Measurements from ENCODE around the gene METTL24.
A peak's percentile ranks its signal among the peaks of the same experiment; 100 is the strongest.

Gene METTL24

DNA sequence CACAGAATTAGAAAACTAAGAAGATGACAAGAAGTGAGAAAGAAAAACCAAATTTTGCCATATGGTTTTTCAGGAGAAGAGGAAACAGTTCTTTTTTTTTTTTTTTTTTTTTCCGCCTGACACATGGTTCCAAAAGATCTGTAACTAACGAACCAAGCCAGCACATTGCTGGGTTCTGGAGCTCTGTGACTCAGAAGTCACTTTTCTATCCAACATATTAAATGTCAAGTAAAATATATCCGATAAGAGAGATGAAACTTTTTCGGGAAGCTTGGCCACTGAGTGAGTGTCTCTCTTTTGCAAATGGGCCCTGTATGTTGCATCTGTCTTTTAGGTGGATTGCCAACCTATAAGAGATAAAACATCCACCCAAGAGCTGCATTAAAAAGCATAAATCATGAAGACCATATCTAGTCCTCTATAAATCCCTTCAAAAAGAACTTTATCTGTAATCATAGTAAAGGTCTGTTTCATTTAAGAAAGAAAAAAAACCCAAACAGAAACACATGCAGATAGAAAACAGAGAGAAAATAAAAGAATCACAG is 4.6 kb downstream of the METTL24 start:
- no peak for TF ChIP-seq ZNF565 (CRISPR knock-in tag; conservative IDR thresholded peaks at IDR 0.05; ENCODE audit: low read depth)
- TF ChIP-seq CSDC2 (CRISPR knock-in tag; IDR thresholded peaks at IDR 0.05): no peak
- TF ChIP-seq ISL1 (CRISPR knock-in tag; IDR thresholded peaks at IDR 0.05): peak; percentile 62
- TF ChIP-seq ZNF70 (CRISPR knock-in tag; IDR thresholded peaks at IDR 0.05): no peak
- ATAC-seq: no peak; the same call in 2 of the 3 replicates

DNA sequence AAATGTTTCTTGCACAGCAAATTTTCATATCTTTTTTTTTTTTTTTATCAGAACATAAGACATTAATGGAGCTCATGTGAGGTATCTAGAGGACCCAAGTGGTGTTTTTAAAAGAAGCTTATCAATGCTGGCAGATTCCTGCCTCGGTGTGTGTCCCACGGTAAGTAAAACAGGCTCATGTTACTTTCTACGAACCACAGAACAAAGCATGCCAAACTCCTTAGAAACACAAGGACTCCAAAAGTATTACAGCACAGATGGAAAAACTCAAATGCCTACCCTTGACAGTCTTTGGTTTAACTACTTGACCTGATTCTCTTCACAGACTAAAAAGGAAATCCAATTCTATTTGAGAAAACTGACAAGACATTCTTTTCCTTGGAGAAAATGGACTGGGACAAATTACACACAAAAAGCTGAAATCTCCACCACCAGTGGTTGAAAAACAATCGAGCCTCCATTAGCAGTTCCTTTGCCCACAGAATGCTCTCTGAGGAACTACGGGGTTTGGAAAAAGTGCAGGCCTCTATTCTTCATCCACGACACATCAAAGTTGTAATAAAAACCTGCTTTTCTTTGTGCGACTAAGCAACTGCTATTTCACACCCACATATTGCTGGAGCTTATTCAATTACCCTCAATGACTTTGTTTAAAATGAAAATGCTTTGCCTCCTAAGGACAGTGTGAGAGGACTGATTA is 5.4 kb downstream of the METTL24 start:
- peak; percentile 83 for ATAC-seq
- TF ChIP-seq ARNTL (CRISPR knock-in tag; IDR thresholded peaks at IDR 0.05; ENCODE audit: borderline replicate concordance, low read depth): no peak
- TF ChIP-seq ZFP3 (CRISPR knock-in tag; IDR thresholded peaks at IDR 0.05): no peak
- no peak for TF ChIP-seq OSR1 (CRISPR knock-in tag; IDR thresholded peaks at IDR 0.05)
- TF ChIP-seq TOX (CRISPR knock-in tag; IDR thresholded peaks at IDR 0.05; ENCODE audit: borderline replicate concordance): peak; percentile 47; the same call in 1 of the 2 replicates

DNA sequence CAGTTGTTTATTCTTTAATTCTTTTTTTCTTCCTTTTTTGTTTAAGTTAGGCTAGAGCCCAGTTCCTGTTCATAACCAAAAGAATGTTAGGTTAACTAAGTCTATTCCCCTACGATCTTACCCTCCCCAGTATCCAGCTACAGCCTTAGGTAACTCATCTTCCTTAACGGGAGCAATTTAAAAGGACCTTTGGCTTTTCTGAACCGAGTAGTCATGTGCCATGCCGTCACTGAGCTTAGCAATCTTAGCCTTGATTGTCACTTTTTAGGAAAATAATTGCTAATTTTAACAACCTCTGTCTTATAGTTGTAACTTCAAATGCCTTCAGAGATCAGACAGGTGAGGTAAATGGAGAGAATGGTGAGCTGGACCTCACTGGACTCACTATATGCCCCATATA is 6.2 kb downstream of the METTL24 start:
- TF ChIP-seq BACH2 (CRISPR knock-in tag; IDR thresholded peaks at IDR 0.05; ENCODE audit: borderline replicate concordance) (no peak), TOX (CRISPR knock-in tag; IDR thresholded peaks at IDR 0.05; ENCODE audit: borderline replicate concordance) (no peak), RARB (CRISPR knock-in tag; IDR thresholded peaks at IDR 0.05) (no peak), OSR1 (CRISPR knock-in tag; IDR thresholded peaks at IDR 0.05) (no peak), TCF4 (CRISPR knock-in tag; IDR thresholded peaks at IDR 0.05; ENCODE audit: borderline replicate concordance) (no peak), ARNTL (CRISPR knock-in tag; IDR thresholded peaks at IDR 0.05; ENCODE audit: borderline replicate concordance, low read depth) (no peak), ZNF565 (CRISPR knock-in tag; conservative IDR thresholded peaks at IDR 0.05; ENCODE audit: low read depth) (no peak), SNAI2 (CRISPR knock-in tag; IDR thresholded peaks at IDR 0.05) (no peak), CSDC2 (CRISPR knock-in tag; IDR thresholded peaks at IDR 0.05) (no peak), ZNF70 (CRISPR knock-in tag; IDR thresholded peaks at IDR 0.05) (no peak), ESRRG (CRISPR knock-in tag; IDR thresholded peaks at IDR 0.05) (no peak), PPARA (CRISPR knock-in tag; IDR thresholded peaks at IDR 0.05; ENCODE audit: borderline replicate concordance) (no peak), ZNF8 (CRISPR knock-in tag; IDR thresholded peaks at IDR 0.05) (no peak), ZFP30 (CRISPR knock-in tag; IDR thresholded peaks at IDR 0.05) (no peak)
- TF ChIP-seq, protein P1, sequence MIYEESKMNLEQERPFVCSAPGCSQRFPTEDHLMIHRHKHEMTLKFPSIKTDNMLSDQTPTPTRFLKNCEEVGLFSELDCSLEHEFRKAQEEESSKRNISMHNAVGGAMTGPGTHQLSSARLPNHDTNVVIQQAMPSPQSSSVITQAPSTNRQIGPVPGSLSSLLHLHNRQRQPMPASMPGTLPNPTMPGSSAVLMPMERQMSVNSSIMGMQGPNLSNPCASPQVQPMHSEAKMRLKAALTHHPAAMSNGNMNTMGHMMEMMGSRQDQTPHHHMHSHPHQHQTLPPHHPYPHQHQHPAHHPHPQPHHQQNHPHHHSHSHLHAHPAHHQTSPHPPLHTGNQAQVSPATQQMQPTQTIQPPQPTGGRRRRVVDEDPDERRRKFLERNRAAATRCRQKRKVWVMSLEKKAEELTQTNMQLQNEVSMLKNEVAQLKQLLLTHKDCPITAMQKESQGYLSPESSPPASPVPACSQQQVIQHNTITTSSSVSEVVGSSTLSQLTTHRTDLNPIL (CRISPR knock-in tag; IDR thresholded peaks at IDR 0.05; ENCODE audit: low read depth): no peak
- TF ChIP-seq, protein P2, sequence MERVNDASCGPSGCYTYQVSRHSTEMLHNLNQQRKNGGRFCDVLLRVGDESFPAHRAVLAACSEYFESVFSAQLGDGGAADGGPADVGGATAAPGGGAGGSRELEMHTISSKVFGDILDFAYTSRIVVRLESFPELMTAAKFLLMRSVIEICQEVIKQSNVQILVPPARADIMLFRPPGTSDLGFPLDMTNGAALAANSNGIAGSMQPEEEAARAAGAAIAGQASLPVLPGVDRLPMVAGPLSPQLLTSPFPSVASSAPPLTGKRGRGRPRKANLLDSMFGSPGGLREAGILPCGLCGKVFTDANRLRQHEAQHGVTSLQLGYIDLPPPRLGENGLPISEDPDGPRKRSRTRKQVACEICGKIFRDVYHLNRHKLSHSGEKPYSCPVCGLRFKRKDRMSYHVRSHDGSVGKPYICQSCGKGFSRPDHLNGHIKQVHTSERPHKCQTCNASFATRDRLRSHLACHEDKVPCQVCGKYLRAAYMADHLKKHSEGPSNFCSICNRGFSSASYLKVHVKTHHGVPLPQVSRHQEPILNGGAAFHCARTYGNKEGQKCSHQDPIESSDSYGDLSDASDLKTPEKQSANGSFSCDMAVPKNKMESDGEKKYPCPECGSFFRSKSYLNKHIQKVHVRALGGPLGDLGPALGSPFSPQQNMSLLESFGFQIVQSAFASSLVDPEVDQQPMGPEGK (CRISPR knock-in tag; IDR thresholded peaks at IDR 0.05; ENCODE audit: borderline replicate concordance): no peak
- TF ChIP-seq, protein P3, sequence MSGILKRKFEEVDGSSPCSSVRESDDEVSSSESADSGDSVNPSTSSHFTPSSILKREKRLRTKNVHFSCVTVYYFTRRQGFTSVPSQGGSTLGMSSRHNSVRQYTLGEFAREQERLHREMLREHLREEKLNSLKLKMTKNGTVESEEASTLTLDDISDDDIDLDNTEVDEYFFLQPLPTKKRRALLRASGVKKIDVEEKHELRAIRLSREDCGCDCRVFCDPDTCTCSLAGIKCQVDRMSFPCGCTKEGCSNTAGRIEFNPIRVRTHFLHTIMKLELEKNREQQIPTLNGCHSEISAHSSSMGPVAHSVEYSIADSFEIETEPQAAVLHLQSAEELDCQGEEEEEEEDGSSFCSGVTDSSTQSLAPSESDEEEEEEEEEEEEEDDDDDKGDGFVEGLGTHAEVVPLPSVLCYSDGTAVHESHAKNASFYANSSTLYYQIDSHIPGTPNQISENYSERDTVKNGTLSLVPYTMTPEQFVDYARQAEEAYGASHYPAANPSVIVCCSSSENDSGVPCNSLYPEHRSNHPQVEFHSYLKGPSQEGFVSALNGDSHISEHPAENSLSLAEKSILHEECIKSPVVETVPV (CRISPR knock-in tag; IDR thresholded peaks at IDR 0.05): no peak
- TF ChIP-seq, protein P4, sequence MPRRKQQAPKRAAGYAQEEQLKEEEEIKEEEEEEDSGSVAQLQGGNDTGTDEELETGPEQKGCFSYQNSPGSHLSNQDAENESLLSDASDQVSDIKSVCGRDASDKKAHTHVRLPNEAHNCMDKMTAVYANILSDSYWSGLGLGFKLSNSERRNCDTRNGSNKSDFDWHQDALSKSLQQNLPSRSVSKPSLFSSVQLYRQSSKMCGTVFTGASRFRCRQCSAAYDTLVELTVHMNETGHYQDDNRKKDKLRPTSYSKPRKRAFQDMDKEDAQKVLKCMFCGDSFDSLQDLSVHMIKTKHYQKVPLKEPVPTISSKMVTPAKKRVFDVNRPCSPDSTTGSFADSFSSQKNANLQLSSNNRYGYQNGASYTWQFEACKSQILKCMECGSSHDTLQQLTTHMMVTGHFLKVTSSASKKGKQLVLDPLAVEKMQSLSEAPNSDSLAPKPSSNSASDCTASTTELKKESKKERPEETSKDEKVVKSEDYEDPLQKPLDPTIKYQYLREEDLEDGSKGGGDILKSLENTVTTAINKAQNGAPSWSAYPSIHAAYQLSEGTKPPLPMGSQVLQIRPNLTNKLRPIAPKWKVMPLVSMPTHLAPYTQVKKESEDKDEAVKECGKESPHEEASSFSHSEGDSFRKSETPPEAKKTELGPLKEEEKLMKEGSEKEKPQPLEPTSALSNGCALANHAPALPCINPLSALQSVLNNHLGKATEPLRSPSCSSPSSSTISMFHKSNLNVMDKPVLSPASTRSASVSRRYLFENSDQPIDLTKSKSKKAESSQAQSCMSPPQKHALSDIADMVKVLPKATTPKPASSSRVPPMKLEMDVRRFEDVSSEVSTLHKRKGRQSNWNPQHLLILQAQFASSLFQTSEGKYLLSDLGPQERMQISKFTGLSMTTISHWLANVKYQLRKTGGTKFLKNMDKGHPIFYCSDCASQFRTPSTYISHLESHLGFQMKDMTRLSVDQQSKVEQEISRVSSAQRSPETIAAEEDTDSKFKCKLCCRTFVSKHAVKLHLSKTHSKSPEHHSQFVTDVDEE (CRISPR knock-in tag; IDR thresholded peaks at IDR 0.05): no peak
- TF ChIP-seq, protein P5, sequence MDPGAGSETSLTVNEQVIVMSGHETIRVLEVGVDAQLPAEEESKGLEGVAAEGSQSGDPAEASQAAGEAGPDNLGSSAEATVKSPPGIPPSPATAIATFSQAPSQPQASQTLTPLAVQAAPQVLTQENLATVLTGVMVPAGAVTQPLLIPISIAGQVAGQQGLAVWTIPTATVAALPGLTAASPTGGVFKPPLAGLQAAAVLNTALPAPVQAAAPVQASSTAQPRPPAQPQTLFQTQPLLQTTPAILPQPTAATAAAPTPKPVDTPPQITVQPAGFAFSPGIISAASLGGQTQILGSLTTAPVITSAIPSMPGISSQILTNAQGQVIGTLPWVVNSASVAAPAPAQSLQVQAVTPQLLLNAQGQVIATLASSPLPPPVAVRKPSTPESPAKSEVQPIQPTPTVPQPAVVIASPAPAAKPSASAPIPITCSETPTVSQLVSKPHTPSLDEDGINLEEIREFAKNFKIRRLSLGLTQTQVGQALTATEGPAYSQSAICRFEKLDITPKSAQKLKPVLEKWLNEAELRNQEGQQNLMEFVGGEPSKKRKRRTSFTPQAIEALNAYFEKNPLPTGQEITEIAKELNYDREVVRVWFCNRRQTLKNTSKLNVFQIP (CRISPR knock-in tag; IDR thresholded peaks at IDR 0.05; ENCODE audit: borderline replicate concordance, low read depth): no peak

More for the DNA sequence above, 6.2 kb downstream of the METTL24 start:
- ATAC-seq: no peak

Measured in SK-N-SH treated with all-trans-retinoic acid at 6 μM for 48 hours (cell line).